ENCODE results near the gene LGR4.

Gene LGR4

DNA sequence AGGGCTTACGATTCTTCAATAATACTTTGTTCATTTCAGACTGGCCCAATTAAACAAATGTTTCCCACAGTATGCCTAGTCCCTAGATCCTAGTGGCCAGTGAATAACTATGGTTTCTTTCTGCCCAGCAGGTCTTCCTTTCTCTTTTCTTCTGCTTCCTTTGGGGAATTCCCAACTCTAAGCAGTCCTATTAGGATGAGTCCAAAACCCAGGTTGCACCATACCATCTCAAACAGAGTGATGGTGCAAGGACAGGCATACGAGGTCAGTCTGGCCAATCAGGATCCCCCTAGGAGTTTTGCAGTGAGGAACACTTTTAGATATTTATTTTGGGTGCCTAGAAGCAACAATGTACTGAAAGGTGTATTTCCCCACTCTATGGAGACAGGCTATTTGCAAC, 68.2 kb downstream of the LGR4 start:
- Histone ChIP-seq H3K79me2 (ENCODE audit: control insufficient read depth, low read length) (no peaks in the 10 kb centered on the region), H3K36me3 (ENCODE audit: control insufficient read depth, low read length) (no peaks in the 10 kb centered on the region)

DNA sequence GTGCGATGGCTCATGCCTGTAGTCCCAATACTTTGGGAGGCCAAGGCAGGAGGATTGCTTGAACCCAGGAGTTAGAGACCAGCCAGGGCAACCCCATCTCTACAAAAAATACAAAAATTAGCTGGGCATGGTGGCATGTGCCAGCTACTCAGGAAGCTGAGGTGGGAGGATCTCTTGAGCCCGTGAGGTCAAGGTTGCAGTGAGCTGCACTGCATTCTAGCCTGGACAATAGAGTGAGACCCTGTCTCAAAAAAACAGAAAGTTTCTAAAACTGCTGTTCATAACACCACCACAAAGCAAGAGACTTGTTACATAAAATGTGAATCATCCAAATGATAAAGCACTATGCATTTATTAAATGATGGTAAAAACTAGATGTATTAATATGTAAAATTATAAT, 69.4 kb downstream of the LGR4 start:
- H3K4me2 ChIP-seq (ENCODE audit: low read length): no peak overlapping the region
- H3K9me3 ChIP-seq (ENCODE audit: control insufficient read depth, insufficient read depth, low read length): no peaks in the 10 kb centered on the region
- H4K20me1 ChIP-seq (ENCODE audit: control insufficient read depth, insufficient read depth, low read depth, low read length): no peaks in the 10 kb centered on the region
- no peak for TF ChIP-seq EZH2phosphoT487 (IDR thresholded peaks at IDR 0.05; ENCODE audit: borderline replicate concordance, low read length)
- TF ChIP-seq, protein P1, sequence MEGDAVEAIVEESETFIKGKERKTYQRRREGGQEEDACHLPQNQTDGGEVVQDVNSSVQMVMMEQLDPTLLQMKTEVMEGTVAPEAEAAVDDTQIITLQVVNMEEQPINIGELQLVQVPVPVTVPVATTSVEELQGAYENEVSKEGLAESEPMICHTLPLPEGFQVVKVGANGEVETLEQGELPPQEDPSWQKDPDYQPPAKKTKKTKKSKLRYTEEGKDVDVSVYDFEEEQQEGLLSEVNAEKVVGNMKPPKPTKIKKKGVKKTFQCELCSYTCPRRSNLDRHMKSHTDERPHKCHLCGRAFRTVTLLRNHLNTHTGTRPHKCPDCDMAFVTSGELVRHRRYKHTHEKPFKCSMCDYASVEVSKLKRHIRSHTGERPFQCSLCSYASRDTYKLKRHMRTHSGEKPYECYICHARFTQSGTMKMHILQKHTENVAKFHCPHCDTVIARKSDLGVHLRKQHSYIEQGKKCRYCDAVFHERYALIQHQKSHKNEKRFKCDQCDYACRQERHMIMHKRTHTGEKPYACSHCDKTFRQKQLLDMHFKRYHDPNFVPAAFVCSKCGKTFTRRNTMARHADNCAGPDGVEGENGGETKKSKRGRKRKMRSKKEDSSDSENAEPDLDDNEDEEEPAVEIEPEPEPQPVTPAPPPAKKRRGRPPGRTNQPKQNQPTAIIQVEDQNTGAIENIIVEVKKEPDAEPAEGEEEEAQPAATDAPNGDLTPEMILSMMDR (IDR thresholded peaks at IDR 0.05; ENCODE audit: low read depth, low read length, poor library complexity, severe bottlenecking): no peak
- no peaks in the 10 kb centered on the region for H3K36me3 ChIP-seq (ENCODE audit: control insufficient read depth, low read length)
- no peaks in the 10 kb centered on the region for H3K79me2 ChIP-seq (ENCODE audit: control insufficient read depth, low read length)
- H3K9me2 ChIP-seq (replicated peaks; ENCODE audit: control insufficient read depth, low read length): no peaks in the 10 kb centered on the region
- no peak overlapping the region for H3K27ac ChIP-seq (ENCODE audit: low read depth, low read length)
- H3K4me1 ChIP-seq (ENCODE audit: control insufficient read depth, low read length): no peaks in the 10 kb centered on the region
- H3K27me3 ChIP-seq (ENCODE audit: control insufficient read depth, low read length): no peaks in the 10 kb centered on the region
- H3F3A ChIP-seq (ENCODE audit: control insufficient read depth, insufficient read depth): no peaks in the 10 kb centered on the region
- H3K4me3 ChIP-seq (ENCODE audit: low read length): no peak overlapping the region

More for the DNA sequence above, 68.2 kb downstream of the LGR4 start:
- TF ChIP-seq, protein P1 (IDR thresholded peaks at IDR 0.05; ENCODE audit: low read depth, low read length, poor library complexity, severe bottlenecking): no peak
- TF ChIP-seq EZH2phosphoT487 (IDR thresholded peaks at IDR 0.05; ENCODE audit: borderline replicate concordance, low read length): no peak
- Histone ChIP-seq H3K27me3 (ENCODE audit: control insufficient read depth, low read length) (no peaks in the 10 kb centered on the region), H4K20me1 (ENCODE audit: control insufficient read depth, insufficient read depth, low read depth, low read length) (no peaks in the 10 kb centered on the region), H3F3A (ENCODE audit: control insufficient read depth, insufficient read depth) (no peaks in the 10 kb centered on the region), H3K9me3 (ENCODE audit: control insufficient read depth, insufficient read depth, low read length) (no peaks in the 10 kb centered on the region), H3K27ac (ENCODE audit: low read depth, low read length) (no peak overlapping the region), H3K9me2 (replicated peaks; ENCODE audit: control insufficient read depth, low read length) (no peaks in the 10 kb centered on the region), H3K4me2 (ENCODE audit: low read length) (no peak overlapping the region), H3K4me3 (ENCODE audit: low read length) (no peak overlapping the region), H3K4me1 (ENCODE audit: control insufficient read depth, low read length) (no peaks in the 10 kb centered on the region)

DNA sequence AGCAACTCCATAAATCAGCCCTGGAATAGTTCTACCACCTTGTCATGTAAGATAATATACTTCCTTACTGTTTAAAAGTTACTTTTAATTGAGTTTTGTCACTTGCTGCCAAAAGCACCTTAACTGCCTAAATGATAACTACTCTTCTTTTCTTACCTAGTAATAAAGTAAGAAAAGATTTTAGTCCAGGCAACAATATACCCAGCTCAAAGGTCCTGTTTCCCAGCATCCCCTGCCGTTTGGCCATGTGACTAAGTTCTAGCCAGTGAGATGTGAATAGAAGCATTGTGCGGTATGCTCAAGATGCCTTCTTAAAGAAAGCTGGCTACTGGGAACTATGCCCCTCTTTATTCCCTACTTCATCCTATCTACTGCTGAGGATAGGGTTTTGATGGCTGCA, 70.1 kb downstream of the LGR4 start:
- Histone ChIP-seq H3K27me3 (ENCODE audit: control insufficient read depth, low read length) (no peaks in the 10 kb centered on the region), H3K9me3 (ENCODE audit: control insufficient read depth, insufficient read depth, low read length) (no peaks in the 10 kb centered on the region), H3F3A (ENCODE audit: control insufficient read depth, insufficient read depth) (no peaks in the 10 kb centered on the region), H3K9me2 (replicated peaks; ENCODE audit: control insufficient read depth, low read length) (no peaks in the 10 kb centered on the region), H4K20me1 (ENCODE audit: control insufficient read depth, insufficient read depth, low read depth, low read length) (no peaks in the 10 kb centered on the region), H3K79me2 (ENCODE audit: control insufficient read depth, low read length) (no peaks in the 10 kb centered on the region), H3K36me3 (ENCODE audit: control insufficient read depth, low read length) (no peaks in the 10 kb centered on the region), H3K4me2 (ENCODE audit: low read length) (no peak overlapping the region), H3K27ac (ENCODE audit: low read depth, low read length) (no peak overlapping the region), H3K4me3 (ENCODE audit: low read length) (no peak overlapping the region), H3K4me1 (ENCODE audit: control insufficient read depth, low read length) (no peaks in the 10 kb centered on the region)
- no peak for TF ChIP-seq EZH2phosphoT487 (IDR thresholded peaks at IDR 0.05; ENCODE audit: borderline replicate concordance, low read length)
- TF ChIP-seq, protein P1 (IDR thresholded peaks at IDR 0.05; ENCODE audit: low read depth, low read length, poor library complexity, severe bottlenecking): no peak

Measured in DOHH2 (cell line).